ENCODE measurements around the gene RAB42.

DNA sequence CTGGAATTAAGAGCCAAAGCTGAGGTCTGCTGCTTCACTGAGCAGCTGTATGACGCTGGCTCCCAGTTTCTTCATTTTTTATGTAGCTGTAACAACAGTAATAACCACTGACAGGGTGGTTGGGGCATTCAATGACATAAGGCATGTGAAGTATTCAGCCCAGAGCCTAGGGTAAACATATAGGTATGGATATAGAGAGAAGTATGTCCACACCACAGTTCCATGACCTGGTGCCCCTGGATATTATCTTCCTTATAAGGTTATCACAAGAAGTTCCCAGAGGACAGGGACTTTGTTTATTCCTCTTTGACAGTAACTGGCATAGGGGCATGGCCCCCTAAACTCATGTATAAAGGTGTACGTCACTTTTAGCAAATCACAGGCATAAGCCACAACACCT is 14.7 kb downstream of the RAB42 start:
- TF ChIP-seq, protein P1, sequence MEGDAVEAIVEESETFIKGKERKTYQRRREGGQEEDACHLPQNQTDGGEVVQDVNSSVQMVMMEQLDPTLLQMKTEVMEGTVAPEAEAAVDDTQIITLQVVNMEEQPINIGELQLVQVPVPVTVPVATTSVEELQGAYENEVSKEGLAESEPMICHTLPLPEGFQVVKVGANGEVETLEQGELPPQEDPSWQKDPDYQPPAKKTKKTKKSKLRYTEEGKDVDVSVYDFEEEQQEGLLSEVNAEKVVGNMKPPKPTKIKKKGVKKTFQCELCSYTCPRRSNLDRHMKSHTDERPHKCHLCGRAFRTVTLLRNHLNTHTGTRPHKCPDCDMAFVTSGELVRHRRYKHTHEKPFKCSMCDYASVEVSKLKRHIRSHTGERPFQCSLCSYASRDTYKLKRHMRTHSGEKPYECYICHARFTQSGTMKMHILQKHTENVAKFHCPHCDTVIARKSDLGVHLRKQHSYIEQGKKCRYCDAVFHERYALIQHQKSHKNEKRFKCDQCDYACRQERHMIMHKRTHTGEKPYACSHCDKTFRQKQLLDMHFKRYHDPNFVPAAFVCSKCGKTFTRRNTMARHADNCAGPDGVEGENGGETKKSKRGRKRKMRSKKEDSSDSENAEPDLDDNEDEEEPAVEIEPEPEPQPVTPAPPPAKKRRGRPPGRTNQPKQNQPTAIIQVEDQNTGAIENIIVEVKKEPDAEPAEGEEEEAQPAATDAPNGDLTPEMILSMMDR (conservative IDR thresholded peaks at IDR 0.05; ENCODE audit: low read length) = no peak
- TF ChIP-seq EZH2phosphoT487 (IDR thresholded peaks at IDR 0.05; ENCODE audit: borderline replicate concordance) = no peak

Data from Loucy (cell line).